ENCODE results near the gene FAM118A. TPM values are rescaled to one million over a fixed set of nuclear protein-coding genes. Genes with fewer than 3 reads are reported as not detected.

Gene FAM118A
- polyA plus RNA-seq, 1 donor (not counting 4 experiments of a cell fraction or from before 2014, with no cell fraction given) = 31.1 TPM

GRCh38 chr22:45389546-45389945, 79.8 kb downstream of the FAM118A start:
- H3K4me2 ChIP-seq (ENCODE audit: control insufficient read depth, extremely low read depth, insufficient read depth, low read depth, low read length) = no peak overlapping the region
- DNase-seq (ENCODE audit: low read depth, low spot score) (no peak), FAIRE-seq (no peak)
- H3K4me3 ChIP-seq (ENCODE audit: control insufficient read depth in 2 of 3, extremely low read depth in 1 of 3, insufficient read depth in 2 of 3, low read depth in 1 of 3, low read length in 3 of 3) = no peak overlapping the region
- H3K79me2 ChIP-seq (ENCODE audit: control insufficient read depth, insufficient read depth, low read length) = no peaks in the 10 kb centered on the region
- H3K9me3 ChIP-seq (ENCODE audit: control insufficient read depth, low read depth, low read length) = no peaks in the 10 kb centered on the region
- no peak overlapping the region for H2AFZ ChIP-seq (ENCODE audit: control insufficient read depth, low read length)
- dilution Hi-C loops (cut with MboI; ENCODE audit: extremely low pct_ligation_motif_present, low sequenced_read_pairs) = no loop called here
- H3K4me1 ChIP-seq (ENCODE audit: control insufficient read depth, extremely low read depth, insufficient read depth, low read length) = no peaks in the 10 kb centered on the region
- H4K20me1 ChIP-seq (ENCODE audit: control insufficient read depth, extremely low read depth, insufficient read depth, low read length) = no peaks in the 10 kb centered on the region
- no peaks in the 10 kb centered on the region for H3K9me1 ChIP-seq (ENCODE audit: control insufficient read depth, extremely low read depth, insufficient read depth, low read length)
- no peak overlapping the region for H3K9ac ChIP-seq (ENCODE audit: control insufficient read depth, extremely low read depth, insufficient read depth, low read length)
- H3K27me3 ChIP-seq (ENCODE audit: control insufficient read depth, extremely low read depth, insufficient read depth, low read length) = no peaks in the 10 kb centered on the region
- TF ChIP-seq CTCF (optimal IDR thresholded peaks at IDR 0.05 in 1 of 3, IDR thresholded peaks at IDR 0.05 in 1 of 3, conservative IDR thresholded peaks at IDR 0.05 in 1 of 3; ENCODE audit: extremely low read depth in 1 of 3, insufficient read depth in 2 of 3, low read length in 3 of 3) = no peak
- no peak for TF ChIP-seq EZH2 (IDR thresholded peaks at IDR 0.05; ENCODE audit: low read length)
- H3K27ac ChIP-seq (ENCODE audit: control insufficient read depth, insufficient read depth, low read length) = no peak overlapping the region
- H3K36me3 ChIP-seq (ENCODE audit: control insufficient read depth in 2 of 2, extremely low read depth in 1 of 2, insufficient read depth in 2 of 2, low read length in 2 of 2) = no peaks in the 10 kb centered on the region

Other genes starting within 250 kb of the FAM118A start
- 21.0 to 36.2 TPM (median 28.1 TPM) in 3 replicates for gene NUP50, start 146.0 kb upstream of the FAM118A start, polyA plus RNA-seq
- gene KIAA0930, start 69.0 kb upstream of the FAM118A start, polyA plus RNA-seq = 115 to 163 TPM (median 140 TPM) in 3 replicates
- not detected in 3 replicates for gene UPK3A, start 25.0 kb upstream of the FAM118A start, polyA plus RNA-seq
- not detected in 3 replicates for gene SMC1B, start 103.7 kb downstream of the FAM118A start, polyA plus RNA-seq
- 0.05 to 0.26 TPM (median 0.12 TPM) in 3 replicates for gene RIBC2, start 103.8 kb downstream of the FAM118A start, polyA plus RNA-seq
- 9.7 to 24.4 TPM (median 13.7 TPM) in 3 replicates for gene FBLN1, start 192.9 kb downstream of the FAM118A start, polyA plus RNA-seq

All from keratinocyte (primary cell).